Activated T-helper 2 cell treated with anti-CD3 and anti-CD28 coated beads, Interferon-gamma antibody, Interleukin-2, Interleukin-4, amounts not matched to agents 10 μg/mL and 5 μg/mL and 100 μg/mL, durations not matched to agents 14 hours and 24 hours and 36 hours (primary cell): ENCODE measurements around the gene NGEF. TPM values are rescaled to one million over a fixed set of nuclear protein-coding genes. Genes with fewer than 3 reads are reported as not detected.
A peak's percentile ranks its signal among the peaks of the same experiment; 100 is the strongest.

Experiments
- DNase-seq: peaks from one replicate; pipeline ENCODE4 v3.0.0; 2021; ENCODE audit warnings: low spot score
- H3K27ac Mint-ChIP-seq: one replicate; pipeline ENCODE4 v1.8.0; 2021; ENCODE audit warnings: mixed read lengths
- H3K27me3 Mint-ChIP-seq: one replicate; pipeline ENCODE4 v1.8.0; 2021; ENCODE audit warnings: low read depth, mixed read lengths
- H3K36me3 Mint-ChIP-seq: one replicate; pipeline ENCODE4 v1.8.0; 2021; ENCODE audit warnings: low read depth, mixed read lengths
- H3K4me1 Mint-ChIP-seq: one replicate; pipeline ENCODE4 v1.8.0; 2021; ENCODE audit warnings: low read depth, mixed read lengths
- H3K4me3 Mint-ChIP-seq: one replicate; pipeline ENCODE4 v1.8.0; 2021; ENCODE audit warnings: low read depth, mild to moderate bottlenecking, moderate library complexity, mixed read lengths
- H3K9me3 Mint-ChIP-seq: one replicate; pipeline ENCODE4 v1.8.0; 2021; ENCODE audit warnings: mixed read lengths
- intact Hi-C: fragments of 100-400 bp; cut with micrococcal nuclease; formaldehyde crosslinking; loops from one replicate; pipeline ENCODE4 v1.15.1; 2023
- total RNA-seq: library from RNA; stranded (reverse); gene quantifications from 2 replicates; pipeline ENCODE4 v1.2.3, GENCODE V29; 2022

Gene NGEF
- total RNA-seq, 1 donor from 2014 or later = 2.5 TPM

DNA sequence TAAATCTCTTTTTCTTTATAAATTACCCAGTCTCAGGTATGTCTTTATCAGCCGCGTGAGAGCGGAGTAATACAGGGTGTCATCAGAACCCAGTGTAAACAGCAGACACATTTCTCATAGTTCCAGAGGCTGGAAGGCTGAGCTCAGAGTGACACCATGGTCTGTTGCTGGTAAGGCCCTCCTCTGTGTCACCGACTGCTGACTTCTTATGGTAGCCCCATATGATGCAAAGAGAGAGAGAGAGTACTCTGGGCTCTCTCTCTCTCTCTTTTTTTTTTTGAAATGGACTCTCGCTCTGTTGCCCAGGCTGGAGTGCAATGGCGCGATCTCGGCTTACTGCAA lies 83.0 kb downstream of the NGEF start:
- H3K4me1 Mint-ChIP-seq = peaks cover 8% of the 10 kb centered on the region
- intact Hi-C loops = no loop called here
- H3K27me3 Mint-ChIP-seq = peaks cover 54% of the 10 kb centered on the region
- H3K27ac Mint-ChIP-seq = no peak overlapping the region
- DNase-seq = no peak
- no peaks in the 10 kb centered on the region for H3K9me3 Mint-ChIP-seq
- no peak overlapping the region for H3K4me3 Mint-ChIP-seq
- peaks cover 4% of the 10 kb centered on the region for H3K36me3 Mint-ChIP-seq

DNA sequence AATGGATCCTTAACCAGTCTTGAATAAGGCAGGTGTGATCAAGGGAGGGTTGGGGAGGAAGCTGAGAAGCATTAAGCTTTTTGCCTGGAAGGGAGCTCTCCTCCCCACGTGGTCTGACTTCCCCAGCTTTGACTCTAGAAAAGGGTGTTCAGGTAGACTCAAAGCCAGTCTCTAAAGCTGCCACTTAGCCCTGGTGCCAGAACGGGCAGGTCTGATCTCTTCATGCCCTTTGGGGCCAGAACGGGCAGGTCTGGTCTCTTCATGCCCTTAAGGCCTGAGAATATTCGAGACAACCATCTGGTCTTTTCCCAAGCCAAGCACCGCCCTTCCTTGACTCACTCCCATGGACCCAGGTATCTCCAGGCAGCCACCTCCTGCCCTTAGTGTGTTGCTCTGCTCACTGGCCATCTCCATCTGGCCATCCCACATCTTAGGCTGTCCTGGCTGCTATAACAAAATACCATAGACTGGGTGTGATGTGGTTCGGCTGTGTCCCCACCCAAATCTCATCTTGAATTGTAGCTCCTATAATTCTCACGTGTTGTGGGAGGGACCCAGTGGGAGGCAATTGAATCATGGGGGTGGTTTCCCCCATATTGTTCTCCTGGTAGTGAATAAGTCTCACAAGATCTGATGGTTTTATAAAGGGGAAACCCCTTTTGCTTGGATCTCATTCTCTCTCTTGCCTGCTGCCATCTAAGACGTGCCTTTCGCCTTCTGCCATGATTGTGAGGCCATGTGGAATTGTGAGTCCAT lies 83.6 kb downstream of the NGEF start:
- Mint-ChIP-seq H3K9me3 (no peaks in the 10 kb centered on the region), H3K4me1 (peaks cover 8% of the 10 kb centered on the region), H3K27me3 (peaks cover 59% of the 10 kb centered on the region), H3K36me3 (peaks cover 4% of the 10 kb centered on the region), H3K27ac (no peak overlapping the region), H3K4me3 (peak overlapping the region; percentile 60)
- DNase-seq = no peak
- intact Hi-C loops = no loop called here

DNA sequence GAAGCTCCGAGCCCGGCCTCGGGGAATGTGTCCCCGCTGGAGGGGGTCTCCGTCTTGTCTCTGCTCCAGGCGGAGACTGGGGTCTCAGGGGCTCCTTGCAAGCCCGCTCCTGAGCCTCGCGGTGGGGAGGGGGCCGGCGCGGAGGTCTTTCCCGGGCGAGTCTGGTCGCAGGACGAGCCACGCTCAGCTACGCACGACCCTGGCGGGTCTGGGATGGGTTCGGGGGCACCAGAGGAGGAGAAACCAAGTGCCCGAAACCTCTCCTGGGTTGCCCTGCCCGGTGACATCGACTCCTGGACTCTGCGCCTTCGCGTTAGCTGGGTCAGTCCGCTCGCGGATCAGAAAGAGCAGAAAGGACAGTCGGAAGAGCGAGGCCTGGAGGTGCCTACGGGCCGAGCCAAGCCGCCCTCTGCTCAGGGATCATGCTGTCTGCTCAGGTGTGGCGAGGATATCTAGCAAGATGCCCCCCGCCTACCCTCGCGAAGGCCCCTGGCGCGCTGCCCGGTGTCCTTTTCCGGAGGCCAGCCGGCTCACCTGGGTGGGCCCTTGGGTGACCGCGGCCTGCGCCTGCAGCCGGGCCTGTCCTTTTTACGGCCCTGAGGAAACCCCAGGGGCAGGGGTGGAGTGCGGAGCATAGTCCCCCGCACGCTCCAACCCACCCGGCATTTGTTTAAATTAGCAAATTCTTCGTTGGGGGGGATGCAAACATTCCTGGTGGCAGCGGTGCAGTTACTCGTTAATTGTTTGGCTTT lies 84.3 kb downstream of the NGEF start:
- Mint-ChIP-seq H3K36me3 (peaks cover 4% of the 10 kb centered on the region), H3K4me1 (peaks cover 8% of the 10 kb centered on the region), H3K4me3 (peak overlapping the region; percentile 60), H3K27me3 (peaks cover 60% of the 10 kb centered on the region), H3K9me3 (no peaks in the 10 kb centered on the region), H3K27ac (no peak overlapping the region)
- intact Hi-C loops = no loop called here
- no peak for DNase-seq

DNA sequence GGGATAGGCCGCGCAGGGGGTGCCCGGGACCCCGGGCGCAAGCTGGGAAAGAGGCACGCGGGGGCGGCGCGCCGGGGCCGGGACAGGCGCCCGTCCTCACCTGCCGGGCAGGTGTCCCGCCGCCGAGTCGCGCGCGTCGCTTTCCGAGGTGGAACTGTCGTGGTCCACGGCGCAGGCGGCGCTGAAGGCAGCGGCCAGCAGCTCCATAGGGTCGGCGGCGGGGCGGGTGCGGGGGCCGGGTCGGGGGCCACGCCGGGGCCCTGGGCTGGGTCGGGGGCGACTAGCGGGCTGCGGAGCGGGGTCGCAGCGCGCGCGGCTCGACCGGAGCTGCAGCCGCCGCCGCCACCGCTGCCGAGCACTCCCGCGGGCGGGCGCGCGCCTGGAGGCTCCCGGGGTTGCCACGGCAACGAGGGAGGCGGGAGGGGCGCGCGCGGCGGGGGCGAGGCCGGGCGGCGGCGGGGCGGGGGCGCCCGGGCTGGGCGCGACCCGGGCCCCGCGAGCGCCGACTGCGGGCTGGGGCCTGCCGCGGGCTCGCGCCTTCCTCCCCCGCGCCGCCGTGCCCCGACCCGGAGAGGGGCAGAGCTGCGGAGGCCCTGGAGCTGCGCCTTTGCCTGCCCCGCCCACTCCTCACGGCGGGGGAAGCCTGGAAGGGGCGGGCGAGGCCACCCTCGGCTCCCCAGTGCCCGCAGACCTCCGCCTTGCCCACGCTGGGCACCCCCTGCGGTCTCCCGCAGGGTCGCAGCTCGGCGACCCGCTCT lies 85.1 kb downstream of the NGEF start:
- intact Hi-C loops = no loop called here
- peaks cover 56% of the 10 kb centered on the region for H3K27me3 Mint-ChIP-seq
- peaks cover 4% of the 10 kb centered on the region for H3K36me3 Mint-ChIP-seq
- no peaks in the 10 kb centered on the region for H3K9me3 Mint-ChIP-seq
- no peak overlapping the region for H3K27ac Mint-ChIP-seq
- DNase-seq = no peak
- H3K4me1 Mint-ChIP-seq = peaks cover 8% of the 10 kb centered on the region
- H3K4me3 Mint-ChIP-seq = no peak overlapping the region

DNA sequence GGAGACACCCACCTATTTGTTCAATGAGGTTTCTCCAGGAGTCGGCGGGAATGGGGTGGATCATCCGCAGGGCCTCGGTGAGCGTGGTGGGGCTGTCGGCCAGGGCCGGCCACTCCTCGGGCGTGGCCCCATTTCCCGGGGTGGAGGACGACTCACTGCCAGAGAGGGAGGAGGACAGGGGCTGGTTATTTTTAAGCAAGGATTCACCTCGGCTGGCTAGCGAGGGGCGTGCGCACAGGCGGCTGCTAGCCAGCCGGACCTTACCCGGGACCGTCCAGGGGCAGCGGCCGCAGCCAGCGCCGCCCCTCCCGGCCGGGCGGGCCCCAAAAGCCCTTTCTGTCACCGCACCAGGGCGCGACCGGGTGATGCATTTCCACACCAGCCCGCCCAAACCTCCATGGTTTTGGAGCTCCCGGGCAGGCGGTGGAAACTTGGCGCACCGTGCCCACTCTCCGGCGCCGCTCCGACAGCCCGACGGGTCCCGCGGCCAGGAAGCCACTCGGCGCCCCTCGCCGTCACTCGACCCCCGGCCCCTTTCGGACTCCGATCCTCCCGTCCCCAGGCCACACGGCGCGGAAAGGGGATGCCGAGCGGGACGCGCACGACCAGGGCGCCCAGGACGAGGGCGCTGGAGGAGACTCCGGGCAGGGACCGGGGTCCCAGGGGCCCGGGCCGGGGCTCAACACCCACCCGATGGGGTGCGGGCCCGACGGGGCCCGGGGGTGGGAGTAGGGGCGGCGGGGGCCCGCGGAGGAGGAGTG lies 85.8 kb downstream of the NGEF start:
- peaks cover 8% of the 10 kb centered on the region for H3K4me1 Mint-ChIP-seq
- peaks cover 4% of the 10 kb centered on the region for H3K36me3 Mint-ChIP-seq
- no peaks in the 10 kb centered on the region for H3K9me3 Mint-ChIP-seq
- intact Hi-C loops = no loop called here
- no peak overlapping the region for H3K27ac Mint-ChIP-seq
- peak overlapping the region; percentile 39 for H3K4me3 Mint-ChIP-seq
- H3K27me3 Mint-ChIP-seq = peaks cover 52% of the 10 kb centered on the region
- no peak for DNase-seq

DNA sequence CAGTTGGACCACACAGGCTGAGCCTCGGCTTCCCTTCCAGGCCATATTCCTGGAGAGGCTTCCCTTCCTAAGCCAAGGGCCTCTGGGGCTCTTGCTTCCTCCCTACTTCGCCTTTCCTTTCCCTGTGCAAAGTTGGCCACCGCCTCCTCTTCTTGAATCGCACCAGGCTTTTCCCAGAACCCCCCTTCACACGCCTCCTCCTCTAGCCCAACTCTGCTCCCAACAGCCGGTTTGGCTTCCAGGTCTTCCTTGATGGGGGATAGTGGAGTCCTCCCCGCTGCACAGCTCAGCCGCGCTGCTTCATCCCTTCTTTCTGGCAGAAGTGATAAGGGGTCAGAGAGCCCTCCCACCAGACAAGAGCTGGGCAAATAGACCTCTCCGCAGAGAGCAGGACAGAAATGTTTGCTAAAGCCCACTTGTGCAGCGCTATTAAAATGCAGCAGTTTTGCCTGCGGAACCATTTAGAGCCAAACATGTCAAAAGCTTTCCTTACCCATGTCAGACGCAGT lies 86.6 kb downstream of the NGEF start:
- Mint-ChIP-seq H3K36me3 (peaks cover 4% of the 10 kb centered on the region), H3K4me3 (peak overlapping the region; percentile 39), H3K27ac (no peak overlapping the region), H3K9me3 (no peaks in the 10 kb centered on the region), H3K4me1 (peaks cover 8% of the 10 kb centered on the region), H3K27me3 (peaks cover 49% of the 10 kb centered on the region)
- DNase-seq = no peak
- intact Hi-C loops = no loop called here

DNA sequence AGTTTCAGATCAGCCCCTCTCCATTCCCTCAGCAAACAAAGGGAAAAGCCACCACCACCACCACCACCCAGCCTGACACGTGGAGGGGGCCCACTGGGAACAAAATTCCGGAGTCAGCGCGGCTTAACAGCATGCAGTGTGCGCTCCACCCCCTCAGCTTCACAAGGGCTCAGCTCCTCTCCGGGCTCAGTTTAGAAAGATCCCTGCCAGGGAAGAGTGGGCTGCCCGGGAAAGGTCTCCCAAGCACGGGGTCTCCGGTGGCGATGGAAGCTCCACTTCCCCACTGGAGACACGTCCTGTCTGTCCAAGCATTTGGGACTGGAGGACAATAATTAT lies 87.3 kb downstream of the NGEF start:
- Mint-ChIP-seq H3K4me1 (peaks cover 8% of the 10 kb centered on the region), H3K27me3 (peaks cover 43% of the 10 kb centered on the region), H3K36me3 (peaks cover 4% of the 10 kb centered on the region), H3K27ac (no peak overlapping the region), H3K9me3 (no peaks in the 10 kb centered on the region), H3K4me3 (no peak overlapping the region)
- no peak for DNase-seq
- intact Hi-C loops = no loop called here

DNA sequence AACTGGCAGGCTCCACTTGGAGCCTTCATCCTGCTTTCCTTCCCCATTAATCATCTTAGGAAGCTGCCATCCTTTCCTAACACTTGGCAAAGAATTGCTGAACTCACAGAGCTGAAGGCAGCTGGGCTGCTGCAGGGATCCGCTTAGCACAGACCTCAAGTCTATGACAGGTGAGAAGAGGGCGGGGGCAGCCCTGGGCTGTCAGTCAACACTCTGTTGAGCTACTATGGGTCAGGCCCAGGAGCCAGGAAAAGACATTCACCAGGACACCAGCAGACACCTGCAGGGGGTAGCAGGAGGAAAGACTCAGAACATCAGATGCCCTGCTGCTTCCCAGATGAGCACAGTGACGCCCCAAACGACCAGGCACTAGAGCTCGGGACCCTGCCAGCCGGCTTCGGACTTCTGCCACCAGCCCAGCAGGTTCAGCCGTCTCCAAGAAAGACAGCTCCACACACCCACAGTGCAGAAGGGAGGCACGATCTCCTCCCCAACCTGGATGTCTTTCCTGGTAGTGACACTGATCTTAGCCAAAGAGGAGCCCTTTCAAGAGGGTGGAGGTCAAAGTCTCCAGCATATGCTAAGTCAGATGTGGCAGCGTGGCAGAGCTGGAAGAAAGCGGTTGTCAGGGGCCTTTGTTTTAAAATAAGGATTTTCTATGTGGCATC lies 87.8 kb downstream of the NGEF start:
- no peaks in the 10 kb centered on the region for H3K9me3 Mint-ChIP-seq
- peaks cover 4% of the 10 kb centered on the region for H3K36me3 Mint-ChIP-seq
- H3K27me3 Mint-ChIP-seq = peaks cover 42% of the 10 kb centered on the region

DNA sequence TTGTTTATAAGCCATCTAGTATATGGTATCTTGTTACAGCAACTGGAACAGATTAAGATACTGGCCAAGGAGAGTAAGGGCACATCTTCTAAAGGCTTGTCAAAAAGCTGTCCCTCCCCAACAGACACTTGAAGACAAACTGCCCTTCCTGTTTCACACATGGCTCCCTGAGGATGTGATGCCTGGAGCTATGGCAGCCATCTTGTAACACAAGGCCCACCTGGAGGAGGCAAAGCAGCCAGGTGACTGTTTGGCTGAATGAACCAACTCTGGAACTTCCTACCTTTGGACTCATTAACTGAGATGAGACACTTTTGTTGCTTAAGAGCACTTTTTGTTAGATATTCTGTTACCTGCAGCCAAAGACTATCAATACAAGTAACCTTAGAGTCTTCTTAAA lies 88.6 kb downstream of the NGEF start:
- Mint-ChIP-seq H3K27ac (no peak overlapping the region), H3K9me3 (no peaks in the 10 kb centered on the region), H3K36me3 (no peaks in the 10 kb centered on the region), H3K4me3 (no peak overlapping the region), H3K4me1 (peaks cover 3% of the 10 kb centered on the region), H3K27me3 (peaks cover 35% of the 10 kb centered on the region)
- intact Hi-C loops = no loop called here
- DNase-seq = no peak

More for the DNA sequence above, 87.8 kb downstream of the NGEF start:
- H3K27ac Mint-ChIP-seq = no peak overlapping the region
- no peak overlapping the region for H3K4me3 Mint-ChIP-seq
- no peak for DNase-seq
- H3K4me1 Mint-ChIP-seq = peaks cover 8% of the 10 kb centered on the region
- intact Hi-C loops = no loop called here

DNA sequence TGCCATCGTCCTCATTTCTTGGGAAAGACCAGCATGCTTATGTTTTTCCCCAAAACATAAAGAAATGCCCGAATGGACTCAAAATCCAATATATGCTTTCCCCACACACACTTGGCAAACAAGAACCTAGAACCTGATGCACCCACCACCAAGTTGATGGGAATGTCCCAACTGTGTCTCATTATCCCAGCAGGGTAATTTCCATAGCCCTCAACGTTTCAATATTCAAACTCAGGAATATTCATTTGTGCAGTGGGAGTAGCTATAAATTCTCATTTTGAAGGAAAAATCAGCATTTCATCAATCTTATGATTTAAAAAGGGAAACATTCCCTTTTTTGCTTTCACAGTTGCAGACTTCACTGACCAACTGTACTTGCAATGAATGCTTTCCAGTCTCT lies 92.3 kb downstream of the NGEF start:
- Mint-ChIP-seq H3K9me3 (no peaks in the 10 kb centered on the region), H3K27ac (no peak overlapping the region), H3K27me3 (peaks cover 27% of the 10 kb centered on the region), H3K36me3 (no peaks in the 10 kb centered on the region), H3K4me3 (no peak overlapping the region), H3K4me1 (no peaks in the 10 kb centered on the region)
- DNase-seq = no peak
- intact Hi-C loops = no loop called here

DNA sequence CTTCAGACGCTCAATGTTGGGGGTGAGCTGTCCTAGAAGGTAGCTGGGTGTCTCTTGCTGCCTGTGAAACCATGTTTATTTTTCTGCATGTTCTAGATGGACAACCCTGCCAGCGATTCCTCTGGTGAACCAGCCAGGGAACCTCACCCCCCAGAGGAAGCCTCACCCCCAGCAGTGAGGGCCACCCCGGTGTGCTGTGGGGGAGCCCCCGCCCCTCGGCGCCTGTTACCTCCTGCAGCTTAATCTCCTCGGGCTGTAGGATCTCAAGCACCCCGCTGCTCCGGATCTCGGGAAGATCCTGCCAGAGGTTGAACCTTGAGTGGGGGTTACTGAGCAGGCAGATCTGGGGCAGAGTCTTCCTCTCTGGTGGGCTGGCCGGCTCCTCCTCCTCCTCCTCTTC lies 93.0 kb downstream of the NGEF start:
- H3K27ac Mint-ChIP-seq = no peak overlapping the region
- DNase-seq = no peak
- H3K36me3 Mint-ChIP-seq = no peaks in the 10 kb centered on the region
- H3K27me3 Mint-ChIP-seq = peaks cover 23% of the 10 kb centered on the region
- no peaks in the 10 kb centered on the region for H3K4me1 Mint-ChIP-seq
- H3K9me3 Mint-ChIP-seq = no peaks in the 10 kb centered on the region
- intact Hi-C loops = no loop called here
- H3K4me3 Mint-ChIP-seq = no peak overlapping the region

DNA sequence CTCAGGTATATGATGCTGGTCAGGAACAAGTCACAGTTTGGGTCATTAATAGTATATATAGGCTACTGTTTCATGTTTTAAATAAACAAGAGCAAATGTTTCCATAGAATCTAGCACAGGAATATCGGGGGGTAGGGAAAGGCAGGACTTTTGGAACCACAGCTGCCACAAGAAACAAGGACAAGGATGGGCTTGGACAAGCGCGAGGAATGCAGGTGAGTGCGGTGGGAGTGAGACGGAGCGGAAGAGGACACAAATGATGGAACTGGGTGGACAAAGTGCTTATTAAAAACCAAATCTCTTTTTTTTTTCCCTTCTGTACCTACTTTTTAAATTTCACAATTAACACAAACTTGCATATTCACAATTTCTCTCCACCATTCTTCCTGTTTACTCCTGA lies 93.9 kb downstream of the NGEF start:
- Mint-ChIP-seq H3K27ac (no peak overlapping the region), H3K4me1 (no peaks in the 10 kb centered on the region), H3K4me3 (no peak overlapping the region), H3K36me3 (no peaks in the 10 kb centered on the region), H3K27me3 (peaks cover 16% of the 10 kb centered on the region), H3K9me3 (no peaks in the 10 kb centered on the region)
- intact Hi-C loops = no loop called here
- no peak for DNase-seq
